Activated CD4-positive, alpha-beta T cell treated with anti-CD3 and anti-CD28 coated beads, Interleukin-2, amount 10 ng/mL, durations not matched to agents 24 days and 14 days (primary cell): ENCODE results near the gene SETMAR. TPM values are rescaled to one million over a fixed set of nuclear protein-coding genes. Genes with fewer than 3 reads are reported as not detected.
"Not testable (repeated sequence)": the region's sequence is repeated elsewhere in the genome, so short reads cannot be mapped to it uniquely, and the experiment has no call there.

Experiments used
- DNase-seq: peaks from one replicate; pipeline ENCODE4 v3.0.0; 2022
- H3K27ac Mint-ChIP-seq: one replicate; pipeline ENCODE4 v1.8.0; 2022; ENCODE audit warnings: mild to moderate bottlenecking, mixed read lengths
- H3K27me3 Mint-ChIP-seq: one replicate; pipeline ENCODE4 v1.8.0; 2022; ENCODE audit warnings: mixed read lengths
- H3K36me3 Mint-ChIP-seq: one replicate; pipeline ENCODE4 v1.8.0; 2022; ENCODE audit warnings: low read depth, mild to moderate bottlenecking, mixed read lengths
- H3K4me1 Mint-ChIP-seq: one replicate; pipeline ENCODE4 v1.8.0; 2021; ENCODE audit warnings: mixed read lengths
- H3K4me3 Mint-ChIP-seq: one replicate; pipeline ENCODE4 v1.8.0; 2022; ENCODE audit warnings: mild to moderate bottlenecking, moderate library complexity, mixed read lengths
- H3K9me3 Mint-ChIP-seq: one replicate; pipeline ENCODE4 v1.8.0; 2021; ENCODE audit warnings: mixed read lengths
- intact Hi-C: fragments of 100-400 bp; cut with micrococcal nuclease; formaldehyde crosslinking; loops from one replicate; pipeline ENCODE4 v1.15.1; 2023
- total RNA-seq: library from RNA; stranded (reverse); gene quantifications from 2 replicates; pipeline ENCODE4 v1.2.3, GENCODE V29; 2022

The SETMAR gene
- total RNA-seq, 1 donor from 2014 or later, result 18.1 TPM

- no peak for DNase-seq
- no peaks in the 10 kb centered on the region for H3K9me3 Mint-ChIP-seq
- H3K27ac Mint-ChIP-seq, result no peak overlapping the region
- intact Hi-C loops, result no loop called here
- no peak overlapping the region for H3K4me3 Mint-ChIP-seq
- H3K36me3 Mint-ChIP-seq, result no peaks in the 10 kb centered on the region
- peaks cover 2% of the 10 kb centered on the region for H3K4me1 Mint-ChIP-seq
- H3K27me3 Mint-ChIP-seq, result peaks cover 6% of the 10 kb centered on the region
Measured at GRCh38 chr3:4297486-4297885, 5.7 kb upstream of the SETMAR start.

GRCh38 chr3:4302747-4303146, 422 bp upstream of the SETMAR start:
- intact Hi-C loops, result loop anchor here (1.0 to 5.0 kb wide), 6 partner anchors 191 to 1176 kb away; partner anchors contain the start of genes ARL8B, CRBN, EDEM1 and ITPR1
- H3K27ac Mint-ChIP-seq, result peak overlapping the region; percentile 98
- H3K4me1 Mint-ChIP-seq, result peaks cover 21% of the 10 kb centered on the region
- H3K4me3 Mint-ChIP-seq, result peak overlapping the region; percentile 92
- no peak for DNase-seq
- H3K27me3 Mint-ChIP-seq, result peaks cover 2% of the 10 kb centered on the region
- peaks cover 12% of the 10 kb centered on the region for H3K36me3 Mint-ChIP-seq
- H3K9me3 Mint-ChIP-seq, result no peaks in the 10 kb centered on the region

- peaks cover 12% of the 10 kb centered on the region for H3K36me3 Mint-ChIP-seq
- H3K4me1 Mint-ChIP-seq, result peaks cover 18% of the 10 kb centered on the region
- H3K27ac Mint-ChIP-seq, DNase-seq, H3K9me3 Mint-ChIP-seq, H3K27me3 Mint-ChIP-seq, intact Hi-C loops: not testable (repeated sequence)
- H3K4me3 Mint-ChIP-seq, result peak overlapping the region; percentile 13
Measured at GRCh38 chr3:4305210-4305609, 2.0 kb downstream of the SETMAR start.

GRCh38 chr3:4306091-4306490, 2.9 kb downstream of the SETMAR start:
- peaks cover 21% of the 10 kb centered on the region for H3K4me1 Mint-ChIP-seq
- no peak overlapping the region for H3K4me3 Mint-ChIP-seq
- H3K9me3 Mint-ChIP-seq, result no peaks in the 10 kb centered on the region
- no peak for DNase-seq
- no peak overlapping the region for H3K27ac Mint-ChIP-seq
- H3K36me3 Mint-ChIP-seq, result peaks cover 12% of the 10 kb centered on the region
- intact Hi-C loops, result no loop called here
- no peaks in the 10 kb centered on the region for H3K27me3 Mint-ChIP-seq

- no peak for DNase-seq
- no peaks in the 10 kb centered on the region for H3K27me3 Mint-ChIP-seq
- H3K4me1 Mint-ChIP-seq, result peaks cover 21% of the 10 kb centered on the region
- no peak overlapping the region for H3K4me3 Mint-ChIP-seq
- intact Hi-C loops, result no loop called here
- H3K36me3 Mint-ChIP-seq, result peaks cover 12% of the 10 kb centered on the region
- no peaks in the 10 kb centered on the region for H3K9me3 Mint-ChIP-seq
- H3K27ac Mint-ChIP-seq, result no peak overlapping the region
Measured at GRCh38 chr3:4306860-4307259, 3.7 kb downstream of the SETMAR start.

- Mint-ChIP-seq H3K4me1 (peaks cover 14% of the 10 kb centered on the region), H3K27ac (no peak overlapping the region), H3K36me3 (peaks cover 14% of the 10 kb centered on the region), H3K27me3 (no peaks in the 10 kb centered on the region), H3K9me3 (no peaks in the 10 kb centered on the region), H3K4me3 (no peak overlapping the region)
- no peak for DNase-seq
- intact Hi-C loops, result no loop called here
Measured at GRCh38 chr3:4309491-4310128, 6.4 kb downstream of the SETMAR start.

GRCh38 chr3:4310971-4311370, 7.8 kb downstream of the SETMAR start:
- no peak overlapping the region for H3K27ac Mint-ChIP-seq
- intact Hi-C loops, result no loop called here
- no peak for DNase-seq
- peaks cover 6% of the 10 kb centered on the region for H3K4me1 Mint-ChIP-seq
- no peaks in the 10 kb centered on the region for H3K9me3 Mint-ChIP-seq
- peaks cover 15% of the 10 kb centered on the region for H3K36me3 Mint-ChIP-seq
- H3K4me3 Mint-ChIP-seq, result no peak overlapping the region
- H3K27me3 Mint-ChIP-seq, result no peaks in the 10 kb centered on the region

GRCh38 chr3:4311496-4311895, 8.3 kb downstream of the SETMAR start:
- no peak overlapping the region for H3K4me3 Mint-ChIP-seq
- H3K36me3 Mint-ChIP-seq, result peaks cover 18% of the 10 kb centered on the region
- H3K27me3 Mint-ChIP-seq, result no peaks in the 10 kb centered on the region
- intact Hi-C loops, result no loop called here
- H3K9me3 Mint-ChIP-seq, result no peaks in the 10 kb centered on the region
- H3K4me1 Mint-ChIP-seq, result peaks cover 3% of the 10 kb centered on the region
- no peak for DNase-seq
- H3K27ac Mint-ChIP-seq, result no peak overlapping the region

GRCh38 chr3:4313606-4314293, 10.6 kb downstream of the SETMAR start:
- Mint-ChIP-seq H3K27ac (no peak overlapping the region), H3K9me3 (no peaks in the 10 kb centered on the region), H3K4me3 (no peak overlapping the region), H3K4me1 (peaks cover 3% of the 10 kb centered on the region), H3K36me3 (peaks cover 15% of the 10 kb centered on the region), H3K27me3 (no peaks in the 10 kb centered on the region)
- no peak for DNase-seq
- intact Hi-C loops, result no loop called here

- intact Hi-C loops, result no loop called here
- no peaks in the 10 kb centered on the region for H3K9me3 Mint-ChIP-seq
- no peak overlapping the region for H3K27ac Mint-ChIP-seq
- H3K4me3 Mint-ChIP-seq, result no peak overlapping the region
- no peak for DNase-seq
- H3K36me3 Mint-ChIP-seq, result peaks cover 15% of the 10 kb centered on the region
- no peaks in the 10 kb centered on the region for H3K27me3 Mint-ChIP-seq
- peaks cover 3% of the 10 kb centered on the region for H3K4me1 Mint-ChIP-seq
Measured at GRCh38 chr3:4314688-4315087, 11.5 kb downstream of the SETMAR start.

- no peaks in the 10 kb centered on the region for H3K27me3 Mint-ChIP-seq
- no peaks in the 10 kb centered on the region for H3K4me1 Mint-ChIP-seq
- intact Hi-C loops, result no loop called here
- H3K27ac Mint-ChIP-seq, result no peak overlapping the region
- no peaks in the 10 kb centered on the region for H3K9me3 Mint-ChIP-seq
- DNase-seq, result no peak
- H3K4me3 Mint-ChIP-seq, result no peak overlapping the region
- H3K36me3 Mint-ChIP-seq, result peaks cover 6% of the 10 kb centered on the region
Measured at GRCh38 chr3:4320096-4320911, 17.1 kb downstream of the SETMAR start.

- H3K27ac Mint-ChIP-seq, result no peak overlapping the region
- intact Hi-C loops, result no loop called here
- H3K4me3 Mint-ChIP-seq, result no peak overlapping the region
- no peaks in the 10 kb centered on the region for H3K4me1 Mint-ChIP-seq
- H3K9me3 Mint-ChIP-seq, result no peaks in the 10 kb centered on the region
- DNase-seq, result no peak
- H3K36me3 Mint-ChIP-seq, result peaks cover 3% of the 10 kb centered on the region
- H3K27me3 Mint-ChIP-seq, result no peaks in the 10 kb centered on the region
Measured at GRCh38 chr3:4321732-4322131, 18.6 kb downstream of the SETMAR start.

GRCh38 chr3:4322635-4323034, 19.5 kb downstream of the SETMAR start:
- DNase-seq, result no peak
- H3K27me3 Mint-ChIP-seq, result no peaks in the 10 kb centered on the region
- no peaks in the 10 kb centered on the region for H3K36me3 Mint-ChIP-seq
- H3K4me3 Mint-ChIP-seq, result no peak overlapping the region
- H3K9me3 Mint-ChIP-seq, result no peaks in the 10 kb centered on the region
- intact Hi-C loops, result no loop called here
- H3K27ac Mint-ChIP-seq, result no peak overlapping the region
- no peaks in the 10 kb centered on the region for H3K4me1 Mint-ChIP-seq
